SK-N-SH (cell line): ENCODE data around the gene IRX3.

Experiments used
- GABPA ChIP-seq: IDR thresholded peaks from 2 replicates; pipeline ENCODE4 v1.4.0; 2012; ENCODE audit warnings: low read depth, mild to moderate bottlenecking
- NRF1 ChIP-seq: IDR thresholded peaks from 2 replicates; pipeline ENCODE4 v1.6.1; 2012; ENCODE audit warnings: low read depth, mild to moderate bottlenecking, low read length

DNA sequence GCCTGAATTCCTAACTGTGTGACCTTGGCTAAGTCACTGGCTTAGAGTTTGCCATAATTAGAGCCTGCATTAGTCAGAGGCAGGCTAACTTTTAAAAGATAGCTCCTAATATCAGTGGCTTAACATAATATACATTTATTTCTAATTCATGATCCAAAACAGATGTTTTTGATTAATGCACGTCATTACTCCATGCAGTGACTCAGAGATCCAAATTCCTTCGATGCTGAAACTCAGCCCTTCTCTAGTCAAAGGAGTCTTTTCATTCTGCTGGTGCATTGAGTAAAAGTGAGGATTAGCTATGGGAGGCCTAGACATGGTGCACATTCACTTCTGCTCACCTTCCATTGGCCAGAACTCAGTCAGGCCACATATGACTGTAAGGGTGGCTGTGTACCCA is 49.8 kb downstream of the IRX3 start:
- TF ChIP-seq NRF1 (no peak), GABPA (no peak)
